Hematopoietic multipotent progenitor cell treated with erythropoietin and hydrocortisone succinate and interleukin-3 and kit ligand, for 8 days (in vitro differentiated cells): ENCODE measurements around the gene TLR2.

Source experiments
- DNase-seq: peaks from one replicate; pipeline ENCODE4 v3.0.0-alpha.2; 2015

Gene TLR2, protein sequence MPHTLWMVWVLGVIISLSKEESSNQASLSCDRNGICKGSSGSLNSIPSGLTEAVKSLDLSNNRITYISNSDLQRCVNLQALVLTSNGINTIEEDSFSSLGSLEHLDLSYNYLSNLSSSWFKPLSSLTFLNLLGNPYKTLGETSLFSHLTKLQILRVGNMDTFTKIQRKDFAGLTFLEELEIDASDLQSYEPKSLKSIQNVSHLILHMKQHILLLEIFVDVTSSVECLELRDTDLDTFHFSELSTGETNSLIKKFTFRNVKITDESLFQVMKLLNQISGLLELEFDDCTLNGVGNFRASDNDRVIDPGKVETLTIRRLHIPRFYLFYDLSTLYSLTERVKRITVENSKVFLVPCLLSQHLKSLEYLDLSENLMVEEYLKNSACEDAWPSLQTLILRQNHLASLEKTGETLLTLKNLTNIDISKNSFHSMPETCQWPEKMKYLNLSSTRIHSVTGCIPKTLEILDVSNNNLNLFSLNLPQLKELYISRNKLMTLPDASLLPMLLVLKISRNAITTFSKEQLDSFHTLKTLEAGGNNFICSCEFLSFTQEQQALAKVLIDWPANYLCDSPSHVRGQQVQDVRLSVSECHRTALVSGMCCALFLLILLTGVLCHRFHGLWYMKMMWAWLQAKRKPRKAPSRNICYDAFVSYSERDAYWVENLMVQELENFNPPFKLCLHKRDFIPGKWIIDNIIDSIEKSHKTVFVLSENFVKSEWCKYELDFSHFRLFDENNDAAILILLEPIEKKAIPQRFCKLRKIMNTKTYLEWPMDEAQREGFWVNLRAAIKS

DNA sequence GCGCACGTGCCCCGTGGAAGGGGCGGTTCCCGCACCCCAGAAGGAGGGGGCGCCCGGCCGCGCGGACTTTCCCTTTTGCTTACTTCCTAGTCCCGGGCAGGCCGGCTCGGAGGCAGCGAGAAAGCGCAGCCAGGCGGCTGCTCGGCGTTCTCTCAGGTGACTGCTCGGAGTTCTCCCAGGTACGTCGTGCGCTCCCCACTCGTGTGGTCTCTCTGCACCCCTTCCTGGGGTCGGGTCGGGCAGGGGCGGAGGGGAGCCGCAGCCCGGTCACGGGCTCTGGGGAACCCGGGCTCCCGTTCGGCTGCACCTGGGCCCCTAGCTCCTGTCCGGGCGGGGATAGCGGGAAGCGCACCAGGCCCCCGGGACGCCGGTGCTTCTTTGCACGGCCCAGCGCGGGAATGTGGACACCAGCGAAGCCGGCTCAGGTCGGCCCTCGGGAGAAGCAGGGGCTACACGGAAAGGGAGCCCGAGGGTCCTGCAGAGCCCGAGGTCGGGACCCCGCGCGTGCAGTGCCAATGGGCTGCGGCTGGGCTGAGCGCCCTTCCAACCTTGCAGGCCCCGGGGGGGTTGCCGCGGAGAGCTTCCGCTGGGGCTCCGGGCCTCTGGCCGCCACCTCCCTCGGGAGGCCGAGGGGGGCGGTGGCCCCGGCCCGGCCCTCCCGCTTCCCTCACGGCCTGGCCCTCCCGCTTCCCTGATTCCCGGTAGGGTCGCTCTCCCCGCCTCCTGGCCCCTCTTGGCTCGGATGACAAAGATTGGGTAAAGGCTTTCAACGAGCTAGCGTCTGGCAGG, at the start of gene TLR2:
Gene TLR2, plus strand, starts transcription at position 99 of the 789 bp plus-strand sequence. CDS start 18,628 bp downstream, outside the sequence.
- DNase-seq = peak; percentile 9

DNA sequence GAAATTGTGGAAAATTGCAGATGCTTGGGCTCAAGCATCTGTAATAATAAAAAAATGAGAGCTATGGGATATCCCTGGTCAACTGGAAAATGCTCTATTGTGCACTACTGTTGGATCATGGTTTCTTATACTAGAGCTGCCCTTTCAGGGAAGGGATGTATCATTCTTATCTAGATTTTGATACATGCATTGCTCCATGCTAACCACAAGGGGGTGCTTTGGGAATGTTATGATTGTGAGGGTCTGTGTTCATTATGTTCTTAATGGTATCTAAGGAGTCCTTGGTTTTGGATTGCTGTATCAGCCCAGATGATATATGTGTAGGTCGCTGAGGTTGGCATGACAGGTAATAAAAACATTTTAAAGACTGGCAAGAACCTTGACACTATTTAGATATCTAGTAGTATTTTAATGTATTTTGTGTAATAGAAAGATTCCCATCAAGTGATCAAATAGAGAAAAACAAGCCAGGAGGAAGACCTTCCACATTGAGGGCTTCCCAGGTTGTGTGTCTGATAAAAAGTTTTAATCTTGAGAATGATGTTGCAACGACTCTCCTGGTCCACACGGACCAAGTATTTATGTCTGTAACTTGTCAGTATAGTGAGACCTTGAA, 49.2 kb upstream of the TLR2 start:
- peak; percentile 37 for DNase-seq

DNA sequence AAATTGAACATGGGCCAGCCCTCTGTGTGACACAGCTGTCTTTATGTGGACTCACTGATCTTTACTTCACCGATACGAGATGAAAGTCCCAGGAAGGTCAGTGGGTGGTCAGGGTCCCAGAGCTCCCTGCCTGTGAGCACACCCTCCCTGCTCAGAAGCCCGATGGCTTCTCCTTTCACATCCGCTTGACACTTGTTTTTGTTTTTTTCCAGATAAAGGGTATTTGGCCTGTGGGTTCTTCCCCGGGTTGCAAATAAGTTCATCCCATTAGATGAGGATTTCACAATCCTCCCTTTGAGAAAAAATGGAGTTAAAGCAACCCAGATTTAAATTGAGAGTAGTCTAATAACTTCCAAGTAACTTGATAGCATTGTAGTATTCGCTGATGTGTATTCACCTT, 48.2 kb upstream of the TLR2 start:
- no peak for DNase-seq

- DNase-seq = no peak
Measured at GRCh38 chr4:153637201-153637600, 46.9 kb upstream of the TLR2 start.

DNA sequence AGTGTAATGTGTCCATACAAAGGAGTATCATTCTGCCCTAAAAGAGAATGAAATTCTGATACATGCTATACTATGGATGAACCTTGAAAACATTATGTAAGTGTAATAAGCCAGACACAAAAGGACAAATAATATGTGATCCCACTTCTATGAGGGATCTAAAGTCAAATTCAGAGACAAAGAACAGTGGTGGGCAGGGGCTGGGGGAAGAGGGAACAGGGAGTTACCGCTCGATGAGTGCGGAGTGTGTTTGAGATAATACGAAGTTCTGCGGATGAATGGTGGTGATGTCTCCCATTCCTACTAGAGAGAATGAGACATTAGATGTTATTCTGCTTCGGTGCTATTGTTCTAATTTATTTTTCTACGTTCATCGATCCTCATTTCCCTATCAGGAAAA, 46.1 kb upstream of the TLR2 start:
- no peak for DNase-seq

DNA sequence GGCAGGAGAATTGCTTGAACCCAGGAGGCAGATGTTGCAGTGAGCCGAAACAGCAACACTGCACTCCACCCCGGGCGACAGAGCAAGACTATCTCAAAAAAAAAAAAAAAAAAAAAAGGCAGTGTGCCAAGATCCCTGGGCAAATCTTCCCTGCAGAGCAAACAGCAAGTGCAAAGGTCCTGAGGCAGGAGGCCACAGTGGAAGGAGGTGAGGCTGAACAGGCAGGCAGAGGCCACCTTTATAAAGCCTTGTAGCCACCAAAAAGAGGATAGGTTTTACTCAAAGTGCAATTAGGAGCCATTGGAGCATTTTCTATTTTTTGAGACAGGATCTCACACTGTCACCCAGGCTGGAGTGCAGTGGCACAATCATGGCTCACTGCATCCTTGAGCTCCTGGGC, 45.1 kb upstream of the TLR2 start:
- no peak for DNase-seq

DNA sequence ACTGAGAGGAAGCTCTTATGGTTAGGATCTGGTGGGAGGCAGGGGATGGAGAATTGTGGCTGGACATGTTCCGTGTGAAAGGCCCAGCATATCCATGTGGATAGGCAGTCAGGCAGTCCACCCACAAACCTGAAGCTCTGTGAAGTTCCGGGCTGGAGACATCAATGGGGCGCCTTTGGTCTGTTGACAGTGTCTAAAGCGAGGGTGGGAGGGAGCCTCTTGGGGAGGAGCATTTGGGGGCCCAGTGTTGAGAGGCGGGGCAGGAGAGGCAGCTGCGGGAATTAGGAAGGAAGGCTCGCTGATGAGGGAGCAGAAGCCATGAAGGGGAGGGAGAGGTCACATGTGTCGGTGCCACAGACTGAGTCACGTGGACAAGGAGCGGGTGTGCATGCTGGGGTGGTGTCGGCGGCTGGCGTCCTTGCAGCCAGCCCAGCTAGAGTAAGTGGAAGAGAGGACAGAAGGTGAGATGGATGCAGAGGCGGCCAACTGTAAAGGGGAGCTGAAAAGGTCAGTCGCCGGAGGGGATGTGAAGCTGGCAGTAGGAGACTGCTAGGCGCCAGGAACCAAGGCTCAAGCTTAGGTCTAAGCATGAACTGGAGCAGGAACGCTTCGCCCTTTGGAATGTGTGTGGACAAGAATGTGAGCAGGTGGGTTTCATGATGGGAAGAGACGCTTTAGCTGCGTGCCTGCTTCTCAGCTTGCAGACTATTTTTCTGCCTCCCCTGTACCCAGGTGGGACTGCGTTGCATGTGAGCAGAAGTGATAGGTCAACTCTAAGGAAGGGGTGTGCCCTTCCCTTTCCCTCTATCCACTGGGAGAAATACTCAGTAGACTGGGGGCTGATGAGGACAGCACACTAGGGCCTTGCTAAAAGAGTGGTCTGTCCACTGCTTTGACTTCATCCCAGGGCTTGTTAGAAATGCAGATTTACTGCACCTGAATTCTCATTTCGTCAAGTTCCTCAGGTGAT, 44.0 kb upstream of the TLR2 start:
- no peak for DNase-seq

GRCh38 chr4:153641532-153641931, 42.5 kb upstream of the TLR2 start:
- no peak for DNase-seq

DNA sequence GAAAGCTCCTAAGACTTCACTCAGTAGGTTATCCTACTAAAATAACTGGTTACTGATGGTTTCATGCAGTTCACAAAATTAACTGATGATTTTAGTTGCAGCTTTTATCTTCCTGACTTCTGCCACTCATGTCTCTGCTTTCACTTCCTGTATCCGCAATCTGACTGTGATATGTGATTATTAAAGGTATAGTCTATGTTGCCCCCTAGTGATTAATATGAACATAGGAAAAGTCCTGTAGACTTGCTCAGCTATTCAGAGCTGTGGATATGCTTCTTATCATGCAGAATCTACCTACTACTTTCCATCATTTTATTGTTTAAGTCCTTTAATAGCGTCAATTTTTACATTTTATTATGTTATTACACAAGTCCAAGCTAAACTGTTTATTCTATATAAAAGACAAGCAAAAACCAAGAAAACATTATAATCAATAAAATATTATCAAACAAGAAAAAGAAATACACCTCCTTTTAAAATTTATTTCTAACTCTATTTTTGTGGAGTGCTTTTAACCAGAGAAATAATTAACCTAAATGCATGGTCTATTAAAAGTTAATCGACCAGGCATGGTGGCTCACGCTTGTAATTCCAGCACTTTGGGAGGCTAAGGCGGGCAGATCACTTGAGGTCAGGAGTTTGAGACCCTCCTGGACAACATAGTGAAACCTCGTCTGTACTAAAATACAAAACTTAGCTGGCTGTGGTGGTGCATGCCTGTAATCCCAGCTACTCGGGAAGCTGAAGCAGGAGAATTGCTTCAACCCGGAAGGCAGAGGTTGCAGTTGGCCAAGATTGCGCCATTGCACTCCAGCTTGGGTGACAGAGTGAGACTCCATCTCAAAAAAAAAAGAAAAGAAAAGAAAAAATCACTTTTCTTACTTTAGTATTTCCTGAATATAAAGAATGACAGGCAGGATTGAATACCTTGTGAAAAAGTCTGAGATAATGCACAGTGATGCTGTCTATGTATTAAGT, 40.4 kb upstream of the TLR2 start:
- DNase-seq = peak; percentile 76

DNA sequence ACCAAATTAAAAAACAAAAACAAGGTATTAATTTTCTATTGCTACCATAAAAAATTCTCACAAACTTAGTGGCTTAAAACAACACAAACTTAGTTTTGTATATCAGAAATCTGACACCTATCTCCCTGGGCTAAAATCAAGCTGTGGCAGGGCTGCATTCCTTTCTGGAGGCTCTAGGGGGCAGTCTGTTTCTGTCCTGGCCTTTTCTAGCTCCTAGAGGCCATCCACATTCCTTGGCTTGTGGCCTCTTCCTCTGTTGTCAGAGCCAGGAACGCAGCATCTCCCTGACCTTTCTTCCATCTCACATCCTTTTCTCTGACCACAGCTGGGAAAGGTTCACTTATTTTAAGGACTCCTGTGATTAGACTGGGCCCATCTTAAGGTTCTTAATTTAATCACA, 38.9 kb upstream of the TLR2 start:
- peak; percentile 25 for DNase-seq

DNA sequence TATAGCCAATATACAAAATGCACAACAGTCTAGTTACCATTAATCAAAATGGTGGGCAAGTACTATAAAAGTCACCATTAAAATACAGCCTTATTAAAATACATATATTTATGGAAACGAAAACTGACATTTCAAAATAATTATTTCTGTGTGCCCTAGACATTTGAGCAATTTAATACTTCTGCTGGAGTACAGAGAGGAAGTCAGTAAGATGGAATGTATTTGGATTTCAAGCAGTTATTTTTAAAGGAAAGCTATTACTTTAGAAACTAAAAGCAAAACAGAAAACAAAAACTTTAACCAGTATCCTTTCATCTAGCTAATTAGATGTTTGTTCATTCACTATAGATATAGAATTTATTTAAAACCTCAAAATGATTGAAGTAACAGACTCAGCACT, 37.8 kb upstream of the TLR2 start:
- DNase-seq = no peak

DNA sequence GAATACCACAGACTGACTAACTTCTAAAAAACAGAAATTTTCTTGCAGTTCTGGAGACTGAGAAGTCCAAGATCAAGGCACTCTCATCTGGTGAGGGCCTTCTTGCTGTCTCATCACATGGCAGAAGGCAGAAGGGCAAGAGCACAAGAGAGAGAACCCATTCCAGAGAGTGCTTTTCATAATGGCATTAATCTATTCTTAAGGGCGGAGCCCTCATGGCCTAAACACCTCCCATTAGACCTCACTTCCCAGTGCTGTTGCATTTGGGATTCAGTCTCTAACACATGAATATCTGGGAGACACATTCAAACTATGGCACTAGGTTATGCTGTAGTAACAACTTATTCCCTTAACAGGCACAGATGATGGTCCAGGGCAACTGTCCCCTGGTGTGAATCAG, 37.1 kb upstream of the TLR2 start:
- DNase-seq = no peak

DNA sequence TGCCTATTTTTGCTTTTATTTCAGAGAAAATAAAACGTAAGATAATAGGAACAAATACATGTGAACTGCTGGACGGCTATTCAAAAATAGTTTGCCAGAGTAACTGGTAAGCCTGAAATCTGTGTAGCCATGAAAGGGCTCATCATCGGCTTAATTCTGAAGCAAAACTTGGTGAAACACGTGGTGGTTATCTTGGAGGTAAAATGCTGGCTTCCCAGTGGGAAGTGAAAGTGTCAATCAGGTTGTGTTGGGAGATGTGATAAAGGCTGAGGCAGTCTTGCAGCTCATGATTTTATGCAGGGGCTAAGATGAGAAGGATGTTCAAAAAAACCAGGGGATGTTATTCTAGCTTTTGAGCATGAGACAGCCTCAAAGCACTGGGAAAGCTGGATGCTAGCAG, 36.1 kb upstream of the TLR2 start:
- DNase-seq = no peak

DNA sequence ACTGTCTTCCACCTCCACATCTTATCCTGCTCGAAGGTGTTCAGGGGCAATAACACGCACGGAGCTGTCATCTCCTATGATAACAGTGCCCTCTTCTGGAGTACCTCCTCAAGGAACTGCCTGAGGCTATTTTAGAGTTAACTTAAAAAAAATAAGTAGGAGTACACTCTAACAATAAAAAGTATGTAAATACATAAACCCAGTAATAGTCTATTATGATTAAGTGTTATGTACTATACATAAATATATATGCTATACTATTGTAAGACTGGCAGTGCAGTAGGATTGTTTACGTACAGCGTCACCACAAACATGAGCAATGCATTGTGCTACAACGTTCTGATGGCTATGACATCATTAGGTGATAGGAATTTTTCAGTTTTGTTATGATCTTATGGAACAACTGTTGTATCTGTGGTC, 34.5 kb upstream of the TLR2 start:
- peak; percentile 45 for DNase-seq

- no peak for DNase-seq
Measured at GRCh38 chr4:153651116-153651515, 33.0 kb upstream of the TLR2 start.

DNA sequence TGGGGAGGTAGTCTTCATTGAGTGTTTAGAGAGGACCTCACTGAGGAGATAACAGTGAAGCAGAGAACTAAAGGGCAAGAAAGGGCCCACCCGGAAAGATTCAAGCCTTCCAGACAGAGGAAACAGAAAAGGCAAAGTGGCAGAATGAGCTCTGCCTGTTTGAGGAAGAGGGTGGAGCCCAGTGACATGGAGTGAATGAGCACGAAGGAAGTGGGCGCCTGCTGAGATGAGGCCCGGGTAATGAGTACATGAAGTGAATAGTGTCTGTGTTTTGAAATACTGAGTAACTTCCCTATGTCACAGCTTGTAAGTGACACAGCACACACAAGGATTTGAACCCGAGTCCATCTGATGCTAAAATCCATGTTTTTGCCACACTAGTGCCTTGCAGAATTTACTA, 32.5 kb upstream of the TLR2 start:
- DNase-seq = peak; percentile 6

- DNase-seq = no peak
Measured at GRCh38 chr4:153652051-153652784, 31.9 kb upstream of the TLR2 start.

DNA sequence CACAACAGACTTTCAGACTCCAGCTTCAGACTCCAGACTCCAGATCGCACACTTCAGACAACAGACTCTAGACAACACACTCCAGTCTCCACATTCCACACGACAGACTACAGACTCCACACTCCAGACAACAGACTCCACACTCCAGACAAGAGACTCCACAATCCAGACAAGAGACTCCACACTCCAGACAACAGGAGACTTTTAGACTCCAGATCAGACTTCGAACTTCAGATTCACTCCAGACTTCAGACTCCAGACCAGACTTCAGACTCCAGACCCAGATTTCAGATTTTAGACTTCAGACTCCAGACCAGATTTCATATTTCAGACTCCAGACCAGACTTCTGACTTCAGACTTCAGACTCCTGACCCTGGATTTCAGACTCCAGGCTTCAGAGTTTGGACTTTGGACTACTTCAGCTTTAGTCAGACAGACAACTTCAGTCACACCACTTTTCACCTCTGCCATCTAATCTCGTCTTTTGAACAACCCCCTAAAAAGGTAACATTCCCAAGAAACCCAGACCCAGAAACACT, 29.0 kb upstream of the TLR2 start:
- no peak for DNase-seq

DNA sequence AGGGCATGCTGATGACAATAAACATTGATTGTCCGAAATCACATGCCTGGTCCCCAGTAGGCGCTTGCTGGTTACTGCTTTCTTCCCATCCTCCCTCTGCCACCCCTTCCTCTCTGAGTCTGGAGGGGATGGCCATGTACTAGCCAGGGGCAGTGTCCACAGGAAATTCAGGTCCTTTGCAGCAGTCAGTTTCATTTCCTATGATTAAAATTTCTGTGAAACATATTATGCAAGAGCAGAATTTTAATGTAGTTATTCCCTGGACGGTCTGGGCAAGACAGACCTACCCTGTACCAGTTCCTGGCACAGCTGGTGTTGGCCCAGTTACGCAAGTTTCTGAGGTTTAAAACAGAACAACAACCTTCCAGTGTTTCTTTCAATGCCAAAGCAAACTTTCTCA, 28.2 kb upstream of the TLR2 start:
- no peak for DNase-seq
